Mammary epithelial cell (primary cell): ENCODE results near the gene GPR137C.

Source experiments
- CTCF ChIP-seq, 2 donors: IDR thresholded peaks in 1 of 2; conservative IDR thresholded peaks in 1 of 2; 2 replicates each; pipeline ENCODE4 v1.5.1; 2011 to 2012; ENCODE audit warnings: inconsistent platforms in 2 of 2, low read length in 2 of 2, mild to moderate bottlenecking in 2 of 2, control low read depth in 1 of 2, low read depth in 1 of 2; ENCODE audit not compliant: insufficient read depth in 1 of 2; ENCODE audit errors: extremely low read depth in 1 of 2
- EZH2 ChIP-seq: IDR thresholded peaks from 2 replicates; pipeline ENCODE4 v1.6.1; 2012; ENCODE audit warnings: low read length, inconsistent platforms, borderline replicate concordance

DNA sequence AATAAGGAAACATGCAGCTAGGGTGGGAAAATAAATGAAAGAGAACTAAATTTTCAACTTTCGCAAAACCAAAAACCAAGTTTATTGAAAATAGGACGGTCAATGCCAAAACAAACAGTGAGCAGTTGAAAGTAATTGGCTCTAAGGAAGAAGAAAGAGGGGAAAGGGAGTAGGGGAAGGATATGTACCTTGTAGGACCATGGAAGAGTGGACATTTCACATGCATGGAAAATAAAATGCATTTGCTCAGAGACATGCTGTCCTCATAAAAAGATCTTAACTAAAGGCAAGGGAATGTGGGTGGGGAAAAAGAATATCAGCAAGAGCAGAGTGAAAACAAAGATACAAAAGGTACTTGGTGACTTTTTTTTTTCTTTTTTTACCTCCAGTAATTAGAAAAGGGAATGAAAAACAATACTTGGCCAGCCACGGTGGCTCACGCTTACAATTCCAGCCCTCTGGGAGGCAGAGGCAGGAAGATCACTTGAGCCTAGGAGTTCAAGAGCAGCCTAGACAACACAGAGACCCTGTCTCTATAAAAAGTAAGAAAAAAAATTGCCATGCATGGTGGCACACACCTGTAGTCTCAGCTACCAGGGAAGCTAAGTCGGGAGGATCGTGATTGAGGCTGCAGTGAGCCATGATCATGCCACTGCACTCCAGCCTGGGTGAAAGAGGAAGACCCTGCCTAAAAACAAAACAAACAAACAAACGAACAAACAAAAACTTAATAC is 6.9 kb upstream of the GPR137C start:
- TF ChIP-seq EZH2 = no peak
- TF ChIP-seq CTCF (conservative IDR thresholded peaks at IDR 0.05 in 1 of 2, IDR thresholded peaks at IDR 0.05 in 1 of 2; ENCODE audit: extremely low read depth in 1 of 2, insufficient read depth in 1 of 2, low read depth in 1 of 2, low read length in 2 of 2) = no peak
